SK-N-SH (cell line): ENCODE measurements around the gene RBBP8.

Experiments used
- CHD2 ChIP-seq: fragments of 150-350 bp; IDR thresholded peaks from 2 replicates; pipeline ENCODE4 v1.6.1; 2018; ENCODE audit warnings: low read length; ENCODE audit not compliant: partially characterized antibody
- EP300 ChIP-seq, 2 experiments: IDR thresholded peaks; 2 replicates each; pipeline versions ENCODE4 v1.4.0 to v1.6.1; 2012; ENCODE audit warnings: borderline replicate concordance in 1 of 2, low read depth in 1 of 2, low read length in 1 of 2
- EZH2phosphoT487 ChIP-seq: fragments of 200-600 bp; sonication (generic); IDR thresholded peaks from 2 replicates; pipeline ENCODE4 v1.6.1; 2017; ENCODE audit warnings: low read depth, mixed run types, mild to moderate bottlenecking, antibody characterized with exemption, moderate library complexity, borderline replicate concordance
- GABPA ChIP-seq: IDR thresholded peaks from 2 replicates; pipeline ENCODE4 v1.4.0; 2012; ENCODE audit warnings: low read depth, mild to moderate bottlenecking
- GATA2 ChIP-seq: sonication (generic); formaldehyde crosslinking; IDR thresholded peaks from 2 replicates; pipeline ENCODE4 v1.5.0; 2020; ENCODE audit warnings: mild to moderate bottlenecking, missing genetic modification reagents
- YY1 ChIP-seq: IDR thresholded peaks from 2 replicates; pipeline ENCODE4 v1.4.0; 2012; ENCODE audit warnings: low read depth, mild to moderate bottlenecking
- TF ChIP-seq, protein P1 (sequence below): fragments of 200-600 bp; sonication (generic); IDR thresholded peaks from 2 replicates; pipeline ENCODE4 v1.6.1; 2017; ENCODE audit warnings: antibody characterized with exemption, mild to moderate bottlenecking, moderate library complexity
- TF ChIP-seq, protein P2 (sequence below): fragments of 150-350 bp; IDR thresholded peaks from 2 replicates; pipeline ENCODE4 v1.6.1; 2016; ENCODE audit warnings: mild to moderate bottlenecking, low read depth, low read length
- TF ChIP-seq, protein P3 (sequence below): IDR thresholded peaks from 2 replicates; pipeline ENCODE4 v1.4.0; 2012; ENCODE audit warnings: low read depth

DNA sequence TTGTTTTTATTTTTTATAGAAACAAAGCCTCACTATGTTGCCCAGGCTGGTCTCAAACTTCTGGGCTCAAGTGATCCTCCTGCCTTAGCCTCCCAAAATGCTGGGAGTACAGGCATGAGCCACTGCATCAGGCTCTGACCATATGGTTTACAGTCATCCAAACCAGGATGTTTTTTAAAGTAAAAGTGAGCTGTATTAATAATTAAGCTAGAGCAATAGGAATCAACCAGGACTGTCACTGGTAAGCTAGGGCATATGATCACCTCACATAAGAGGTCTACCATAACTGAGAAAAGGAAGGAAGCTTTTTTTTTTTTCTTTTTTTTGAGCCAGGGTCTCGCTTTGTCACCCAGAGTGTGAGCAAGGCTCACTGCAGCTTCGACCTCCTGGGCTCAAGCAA is 8.5 kb upstream of the RBBP8 start:
- TF ChIP-seq CHD2 (no peak), GATA2 (CRISPR knock-in tag) (no peak), GABPA (no peak), EP300 (IDR thresholded peaks at IDR 0.05; ENCODE audit: borderline replicate concordance in 1 of 2, low read depth in 1 of 2, low read length in 1 of 2) (no peak), YY1 (no peak), EZH2phosphoT487 (no peak)
- TF ChIP-seq, protein P1, sequence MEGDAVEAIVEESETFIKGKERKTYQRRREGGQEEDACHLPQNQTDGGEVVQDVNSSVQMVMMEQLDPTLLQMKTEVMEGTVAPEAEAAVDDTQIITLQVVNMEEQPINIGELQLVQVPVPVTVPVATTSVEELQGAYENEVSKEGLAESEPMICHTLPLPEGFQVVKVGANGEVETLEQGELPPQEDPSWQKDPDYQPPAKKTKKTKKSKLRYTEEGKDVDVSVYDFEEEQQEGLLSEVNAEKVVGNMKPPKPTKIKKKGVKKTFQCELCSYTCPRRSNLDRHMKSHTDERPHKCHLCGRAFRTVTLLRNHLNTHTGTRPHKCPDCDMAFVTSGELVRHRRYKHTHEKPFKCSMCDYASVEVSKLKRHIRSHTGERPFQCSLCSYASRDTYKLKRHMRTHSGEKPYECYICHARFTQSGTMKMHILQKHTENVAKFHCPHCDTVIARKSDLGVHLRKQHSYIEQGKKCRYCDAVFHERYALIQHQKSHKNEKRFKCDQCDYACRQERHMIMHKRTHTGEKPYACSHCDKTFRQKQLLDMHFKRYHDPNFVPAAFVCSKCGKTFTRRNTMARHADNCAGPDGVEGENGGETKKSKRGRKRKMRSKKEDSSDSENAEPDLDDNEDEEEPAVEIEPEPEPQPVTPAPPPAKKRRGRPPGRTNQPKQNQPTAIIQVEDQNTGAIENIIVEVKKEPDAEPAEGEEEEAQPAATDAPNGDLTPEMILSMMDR = no peak
- TF ChIP-seq, protein P2, sequence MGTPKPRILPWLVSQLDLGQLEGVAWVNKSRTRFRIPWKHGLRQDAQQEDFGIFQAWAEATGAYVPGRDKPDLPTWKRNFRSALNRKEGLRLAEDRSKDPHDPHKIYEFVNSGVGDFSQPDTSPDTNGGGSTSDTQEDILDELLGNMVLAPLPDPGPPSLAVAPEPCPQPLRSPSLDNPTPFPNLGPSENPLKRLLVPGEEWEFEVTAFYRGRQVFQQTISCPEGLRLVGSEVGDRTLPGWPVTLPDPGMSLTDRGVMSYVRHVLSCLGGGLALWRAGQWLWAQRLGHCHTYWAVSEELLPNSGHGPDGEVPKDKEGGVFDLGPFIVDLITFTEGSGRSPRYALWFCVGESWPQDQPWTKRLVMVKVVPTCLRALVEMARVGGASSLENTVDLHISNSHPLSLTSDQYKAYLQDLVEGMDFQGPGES = no peak
- TF ChIP-seq, protein P3, sequence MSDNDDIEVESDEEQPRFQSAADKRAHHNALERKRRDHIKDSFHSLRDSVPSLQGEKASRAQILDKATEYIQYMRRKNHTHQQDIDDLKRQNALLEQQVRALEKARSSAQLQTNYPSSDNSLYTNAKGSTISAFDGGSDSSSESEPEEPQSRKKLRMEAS = no peak
